HG02885 (cell line): Measurements from ENCODE around the gene ING2.
A peak's percentile ranks its signal among the peaks of the same experiment; 100 is the strongest.
"Not testable (repeated sequence)": the region's sequence is repeated elsewhere in the genome, so short reads cannot be mapped to it uniquely, and the experiment has no call there.

Source experiments
- ATAC-seq: cut with Tn5 transposase; IDR thresholded peaks from one replicate; pipeline ENCODE4 v1.9.1; 2021; ENCODE audit warnings: mild to moderate bottlenecking; ENCODE audit not compliant: unreplicated experiment, poor library complexity

Gene ING2

GRCh38 chr4:183504930-183505610 lies at the start of gene ING2:
ING2 (plus strand) TSS chr4:183505058; CDS start chr4:183505196, 138 bp downstream.
- peak; percentile 51 for ATAC-seq

- ATAC-seq, result no peak
Measured at GRCh38 chr4:183455431-183456195, 49.2 kb upstream of the ING2 start.

GRCh38 chr4:183458005-183458404 lies 46.9 kb upstream of the ING2 start:
- ATAC-seq, result no peak

- not testable (repeated sequence) for ATAC-seq
Measured at GRCh38 chr4:183463903-183464619, 40.8 kb upstream of the ING2 start.

GRCh38 chr4:183465879-183466278 lies 39.0 kb upstream of the ING2 start:
- not testable (repeated sequence) for ATAC-seq

- no peak for ATAC-seq
Measured at GRCh38 chr4:183467246-183467645, 37.6 kb upstream of the ING2 start.

GRCh38 chr4:183468210-183469095 lies 36.4 kb upstream of the ING2 start:
- ATAC-seq, result no peak

- no peak for ATAC-seq
Measured at GRCh38 chr4:183469285-183469684, 35.6 kb upstream of the ING2 start.

- ATAC-seq, result no peak
Measured at GRCh38 chr4:183469936-183470335, 34.9 kb upstream of the ING2 start.

- ATAC-seq, result no peak
Measured at GRCh38 chr4:183470821-183471220, 34.0 kb upstream of the ING2 start.

GRCh38 chr4:183471946-183472708 lies 32.7 kb upstream of the ING2 start:
- ATAC-seq, result peak; percentile 82

- ATAC-seq, result no peak
Measured at GRCh38 chr4:183478123-183478522, 26.7 kb upstream of the ING2 start.

GRCh38 chr4:183478926-183479325 lies 25.9 kb upstream of the ING2 start:
- ATAC-seq, result no peak

- ATAC-seq, result not testable (repeated sequence)
Measured at GRCh38 chr4:183482515-183483095, 22.3 kb upstream of the ING2 start.

- no peak for ATAC-seq
Measured at GRCh38 chr4:183483997-183484396, 20.9 kb upstream of the ING2 start.

GRCh38 chr4:183485411-183486160 lies 19.3 kb upstream of the ING2 start:
- ATAC-seq, result no peak

- no peak for ATAC-seq
Measured at GRCh38 chr4:183492791-183493222, 12.1 kb upstream of the ING2 start.

- ATAC-seq, result no peak
Measured at GRCh38 chr4:183493246-183493645, 11.6 kb upstream of the ING2 start.
